Osteoblast (primary cell): Measurements from ENCODE around the gene CCDC124. TPM values are rescaled to one million over a fixed set of nuclear protein-coding genes. Genes with fewer than 3 reads are reported as not detected.

Source experiments
- DNase-seq: peaks from one replicate; pipeline ENCODE4 v3.0.0; 2011; ENCODE audit warnings: low spot score, mixed read lengths; ENCODE audit not compliant: insufficient read length; ENCODE audit errors: missing footprints
- H2AFZ ChIP-seq: 2 replicates; pipeline ENCODE4 v1.6.0; 2011; ENCODE audit warnings: mild to moderate bottlenecking, low read length
- H3K27ac ChIP-seq: 2 replicates; pipeline ENCODE4 v1.5.1; 2011; ENCODE audit warnings: mild to moderate bottlenecking, low read depth, low read length, moderate library complexity
- H3K27me3 ChIP-seq: 2 replicates; pipeline ENCODE4 v1.6.0; 2012; ENCODE audit warnings: mild to moderate bottlenecking, control low read depth, inconsistent platforms, low read length, moderate library complexity; ENCODE audit not compliant: insufficient read depth
- H3K36me3 ChIP-seq: 2 replicates; pipeline ENCODE4 v1.5.1; 2011; ENCODE audit warnings: mild to moderate bottlenecking, low read length, control low read depth, moderate library complexity; ENCODE audit not compliant: insufficient read depth
- H3K4me1 ChIP-seq: 2 replicates; pipeline ENCODE4 v1.5.1; 2011; ENCODE audit warnings: mild to moderate bottlenecking, low read length, control low read depth, moderate library complexity; ENCODE audit not compliant: insufficient read depth
- H3K4me2 ChIP-seq: 2 replicates; pipeline ENCODE4 v1.6.0; 2011; ENCODE audit warnings: mild to moderate bottlenecking, low read length; ENCODE audit not compliant: insufficient read depth
- H3K4me3 ChIP-seq: fragments of 200-600 bp; sonication (generic); 3 replicates; pipeline ENCODE4 v1.5.1; 2012; ENCODE audit warnings: mild to moderate bottlenecking, low read length, inconsistent platforms; ENCODE audit not compliant: insufficient read depth
- H3K79me2 ChIP-seq: 2 replicates; pipeline ENCODE4 v1.6.0; 2012; ENCODE audit warnings: mild to moderate bottlenecking, low read length, control low read depth, inconsistent platforms; ENCODE audit not compliant: insufficient read depth
- H3K9me3 ChIP-seq: 2 replicates; pipeline ENCODE4 v1.5.1; 2011; ENCODE audit warnings: low read depth, low read length, control low read depth
- H4K20me1 ChIP-seq: 2 replicates; pipeline ENCODE4 v1.6.0; 2012; ENCODE audit warnings: mild to moderate bottlenecking, low read length, control low read depth; ENCODE audit not compliant: insufficient read depth
- total RNA-seq: library from RNA; depleted of rRNA; stranded (reverse); fragments of >200 nt; gene quantifications from 2 replicates; pipeline ENCODE4 v1.2.3, GENCODE V29; 2012
- TF ChIP-seq, protein P1 (sequence below): IDR thresholded peaks from 2 replicates; pipeline ENCODE4 v1.5.1; 2011; ENCODE audit warnings: mild to moderate bottlenecking, low read depth, low read length, moderate library complexity; ENCODE audit errors: extremely low read depth

CCDC124 gene
- total RNA-seq, 1 donor: 15.9 TPM

DNA sequence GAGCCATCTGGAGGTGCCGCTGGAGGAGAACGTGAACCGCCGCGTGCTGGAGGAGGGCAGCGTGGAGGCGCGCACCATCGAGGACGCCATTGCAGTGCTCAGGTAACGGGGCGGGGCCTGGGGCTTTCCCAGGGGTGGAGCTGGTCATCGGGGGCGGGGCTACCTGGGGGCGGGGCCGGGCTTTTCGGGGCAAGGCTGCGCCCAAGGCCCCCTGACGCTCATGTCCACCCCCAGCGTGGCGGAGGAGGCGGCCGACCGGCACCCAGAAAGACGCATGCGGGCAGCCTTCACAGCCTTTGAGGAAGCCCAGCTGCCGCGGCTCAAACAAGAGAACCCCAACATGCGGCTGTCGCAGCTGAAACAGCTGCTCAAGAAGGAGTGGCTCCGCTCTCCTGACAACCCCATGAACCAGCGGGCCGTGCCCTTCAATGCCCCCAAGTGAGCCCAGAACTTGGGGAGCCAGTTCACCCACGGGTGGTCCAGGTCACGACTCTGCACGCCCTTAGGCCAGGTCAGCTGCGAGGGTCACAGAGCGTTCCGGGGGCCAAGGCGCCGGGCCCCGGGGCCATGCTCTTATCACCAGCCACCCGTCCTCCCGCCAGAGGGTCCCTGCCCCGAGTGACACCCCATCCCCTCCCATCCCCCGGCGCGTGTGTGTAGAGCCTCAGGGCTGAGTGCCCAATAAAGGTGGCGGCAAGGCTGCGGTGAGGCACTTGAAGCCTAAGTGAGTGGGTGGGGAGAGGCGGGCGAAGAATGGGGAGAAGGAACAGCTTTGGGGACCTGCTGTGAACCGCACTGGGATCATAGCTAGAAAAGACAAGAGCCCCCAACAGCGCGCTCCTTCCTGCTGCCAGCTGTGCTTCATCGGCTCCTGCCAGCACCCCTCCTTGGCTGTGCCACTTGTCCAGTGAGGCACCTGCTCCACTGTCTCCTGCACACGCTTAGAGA is 10.7 kb downstream of the CCDC124 start:
- no peak overlapping the region for H3K27ac ChIP-seq
- peaks cover under 1% of the 10 kb centered on the region for H3K27me3 ChIP-seq
- H4K20me1 ChIP-seq: peaks cover 20% of the 10 kb centered on the region
- no peaks in the 10 kb centered on the region for H3K36me3 ChIP-seq
- no peaks in the 10 kb centered on the region for H3K79me2 ChIP-seq
- H3K4me1 ChIP-seq: peaks cover 12% of the 10 kb centered on the region
- H3K4me3 ChIP-seq: no peak overlapping the region
- H2AFZ ChIP-seq: no peak overlapping the region
- peak; percentile 83 for DNase-seq
- TF ChIP-seq, protein P1, sequence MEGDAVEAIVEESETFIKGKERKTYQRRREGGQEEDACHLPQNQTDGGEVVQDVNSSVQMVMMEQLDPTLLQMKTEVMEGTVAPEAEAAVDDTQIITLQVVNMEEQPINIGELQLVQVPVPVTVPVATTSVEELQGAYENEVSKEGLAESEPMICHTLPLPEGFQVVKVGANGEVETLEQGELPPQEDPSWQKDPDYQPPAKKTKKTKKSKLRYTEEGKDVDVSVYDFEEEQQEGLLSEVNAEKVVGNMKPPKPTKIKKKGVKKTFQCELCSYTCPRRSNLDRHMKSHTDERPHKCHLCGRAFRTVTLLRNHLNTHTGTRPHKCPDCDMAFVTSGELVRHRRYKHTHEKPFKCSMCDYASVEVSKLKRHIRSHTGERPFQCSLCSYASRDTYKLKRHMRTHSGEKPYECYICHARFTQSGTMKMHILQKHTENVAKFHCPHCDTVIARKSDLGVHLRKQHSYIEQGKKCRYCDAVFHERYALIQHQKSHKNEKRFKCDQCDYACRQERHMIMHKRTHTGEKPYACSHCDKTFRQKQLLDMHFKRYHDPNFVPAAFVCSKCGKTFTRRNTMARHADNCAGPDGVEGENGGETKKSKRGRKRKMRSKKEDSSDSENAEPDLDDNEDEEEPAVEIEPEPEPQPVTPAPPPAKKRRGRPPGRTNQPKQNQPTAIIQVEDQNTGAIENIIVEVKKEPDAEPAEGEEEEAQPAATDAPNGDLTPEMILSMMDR: no peak
- H3K9me3 ChIP-seq: no peaks in the 10 kb centered on the region
- H3K4me2 ChIP-seq: no peak overlapping the region

DNA sequence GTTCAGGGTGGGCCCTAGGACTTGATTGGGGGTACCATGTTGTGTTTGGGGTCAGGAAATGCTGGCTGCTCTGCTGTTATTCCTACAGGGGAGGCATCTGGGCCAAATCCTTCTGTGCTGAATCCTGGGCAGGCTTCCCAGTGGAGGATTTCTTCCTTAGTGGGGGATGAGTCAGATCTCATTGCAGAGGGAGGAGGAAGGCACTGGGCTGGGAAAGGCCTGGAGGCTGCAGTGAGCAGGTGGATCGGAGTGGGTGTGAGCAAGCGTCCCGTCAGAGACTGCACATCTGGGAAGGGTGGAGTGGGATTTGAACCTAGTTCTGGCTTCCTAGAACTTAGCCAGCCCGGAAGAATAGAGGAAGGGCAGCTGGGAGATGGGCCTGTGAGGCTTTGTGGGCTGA is 11.5 kb downstream of the CCDC124 start:
- TF ChIP-seq, protein P1: no peak
- no peak overlapping the region for H3K27ac ChIP-seq
- no peaks in the 10 kb centered on the region for H3K36me3 ChIP-seq
- no peak overlapping the region for H2AFZ ChIP-seq
- no peak overlapping the region for H3K4me3 ChIP-seq
- H3K9me3 ChIP-seq: no peaks in the 10 kb centered on the region
- peaks cover 8% of the 10 kb centered on the region for H3K27me3 ChIP-seq
- H3K4me2 ChIP-seq: no peak overlapping the region
- H3K4me1 ChIP-seq: peaks cover 12% of the 10 kb centered on the region
- peaks cover 16% of the 10 kb centered on the region for H4K20me1 ChIP-seq
- no peaks in the 10 kb centered on the region for H3K79me2 ChIP-seq
- peak; percentile 99 for DNase-seq

DNA sequence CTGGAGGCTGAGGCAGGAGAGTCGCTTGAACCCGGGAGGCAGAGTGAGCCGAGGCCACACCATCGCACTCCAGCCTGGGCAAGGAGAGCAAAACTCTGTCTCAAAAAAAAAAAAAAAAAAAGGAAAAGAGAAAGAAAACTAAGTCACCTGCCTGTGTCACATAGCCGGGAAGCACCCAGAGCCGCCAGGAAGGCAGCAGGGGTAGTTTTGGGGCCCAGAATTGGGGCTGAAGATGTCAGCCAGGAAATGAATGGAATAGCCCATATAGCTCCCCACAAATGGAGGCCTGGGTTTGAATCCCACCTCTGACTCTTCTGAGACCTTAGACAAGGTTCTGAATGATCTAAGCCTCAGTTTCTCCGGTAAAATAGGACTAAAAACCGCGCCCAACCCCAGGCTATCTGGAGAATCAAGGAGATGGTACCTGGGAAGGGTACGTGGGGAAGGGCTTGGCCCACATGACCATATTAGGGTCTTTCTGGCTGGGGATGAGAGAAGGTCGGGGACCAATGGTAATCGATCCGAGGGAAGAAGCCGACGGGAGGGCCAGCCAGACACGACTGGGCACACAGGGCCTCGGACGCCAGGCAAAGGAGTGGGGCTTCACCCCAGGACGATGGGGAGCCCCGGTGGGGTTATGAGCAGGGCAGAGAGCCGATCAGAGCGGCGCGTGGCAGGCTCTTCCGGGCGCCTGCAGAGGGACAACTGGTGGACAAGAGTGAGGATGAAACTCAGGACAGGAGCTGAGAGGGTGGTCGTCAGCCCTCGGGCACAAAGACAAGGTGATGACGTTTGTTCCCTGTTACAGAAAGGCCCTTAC is 14.4 kb downstream of the CCDC124 start:
- Histone ChIP-seq H3K27ac (peak overlapping the region; percentile 48), H3K4me3 (peak overlapping the region; percentile 73), H3K9me3 (no peaks in the 10 kb centered on the region), H4K20me1 (peaks cover 16% of the 10 kb centered on the region), H3K4me2 (peak overlapping the region; percentile 93), H3K4me1 (peaks cover 12% of the 10 kb centered on the region), H3K27me3 (peaks cover 36% of the 10 kb centered on the region), H3K36me3 (no peaks in the 10 kb centered on the region), H2AFZ (peak overlapping the region; percentile 83), H3K79me2 (no peaks in the 10 kb centered on the region)
- TF ChIP-seq, protein P1: no peak
- DNase-seq: peak; percentile 88
